Right renal pelvis (tissue), 4 donors: ENCODE measurements around the gene EIF4A3. TPM values are rescaled to one million over a fixed set of nuclear protein-coding genes. Genes with fewer than 3 reads are reported as not detected.
A peak's percentile ranks its signal among the peaks of the same experiment; 100 is the strongest.

Source experiments
- DNase-seq, 4 donors: peaks; one replicate each; pipeline ENCODE4 v3.0.0-alpha.2; 2013; ENCODE audit warnings: low read depth in 4 of 4, low spot score in 3 of 4, missing footprints in 1 of 4
- polyA plus RNA-seq, 4 donors: library from polyadenylated mRNA; unstranded; fragments of 120-200 nt; gene quantifications; one replicate each; pipeline ENCODE4 v1.2.1, GENCODE V29; 2013; ENCODE audit not compliant: insufficient read length in 4 of 4

The EIF4A3 gene
- 100 to 1,000 TPM; 115 to 121 (median 117) TPM for polyA plus RNA-seq

DNA sequence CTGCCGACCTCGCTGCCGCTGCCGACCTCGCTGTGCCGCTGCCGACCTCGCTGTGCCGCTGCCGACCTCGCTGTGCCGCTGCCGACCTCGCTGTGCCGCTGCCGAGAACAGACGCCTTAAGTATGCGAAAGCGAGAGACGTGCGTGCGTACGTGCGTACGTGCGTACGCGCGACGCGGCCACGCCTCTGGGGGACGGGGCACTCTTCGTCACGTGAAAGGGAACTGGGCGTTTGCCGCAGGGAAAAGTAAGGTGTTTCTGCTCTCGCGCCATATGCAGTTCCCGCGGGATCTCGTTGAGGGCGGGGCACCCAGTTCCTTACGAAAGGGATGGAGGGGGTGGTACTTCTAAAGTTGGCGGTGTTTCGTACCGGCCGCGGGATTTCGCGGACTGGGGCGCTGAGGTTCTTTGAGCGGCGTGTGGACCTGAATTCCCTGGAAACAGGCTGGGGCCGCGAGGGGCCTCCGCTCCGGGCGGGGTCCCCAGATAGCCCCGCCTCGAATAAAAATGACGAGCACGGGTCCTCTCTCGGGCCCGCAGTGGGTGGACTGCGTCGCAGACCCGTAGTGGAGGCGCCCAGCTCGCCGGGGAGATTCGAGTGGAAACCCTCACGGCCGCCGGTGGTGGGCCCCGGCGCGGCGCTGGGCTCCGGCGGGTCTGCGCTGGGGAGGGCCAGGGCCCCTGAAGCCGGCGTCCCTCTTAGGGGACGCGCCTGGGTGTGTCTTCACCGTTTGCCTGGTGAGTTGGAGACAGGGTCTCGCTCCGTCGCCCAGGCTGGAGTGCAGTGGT, at the start of gene EIF4A3:
EIF4A3 (minus strand) TSS at position 94 of the 788 bp plus-strand sequence. CDS start 167 bp downstream, outside the sequence.
- DNase-seq = peak; percentile 97 to 98 (median 98)

DNA sequence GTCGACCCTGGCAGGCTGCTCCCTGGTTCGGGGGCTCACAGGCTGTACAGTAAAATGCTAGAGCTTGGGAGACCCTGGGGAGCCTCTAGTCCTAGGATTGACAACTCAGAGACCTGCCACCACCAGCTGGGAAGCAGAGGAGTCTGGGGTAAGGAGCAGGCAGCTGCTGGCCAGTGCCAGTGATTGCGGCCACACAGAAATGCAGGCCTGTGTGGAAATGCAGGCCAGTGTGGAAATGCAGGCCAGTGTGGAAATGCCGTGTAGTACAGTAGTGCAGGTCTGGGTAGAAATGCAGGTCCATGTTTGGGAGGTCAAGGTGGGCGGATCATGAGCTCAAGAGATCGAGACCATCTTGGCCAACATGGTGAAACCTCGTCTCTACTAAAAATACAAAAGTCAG, 49.7 kb upstream of the EIF4A3 start:
- no peak for DNase-seq

DNA sequence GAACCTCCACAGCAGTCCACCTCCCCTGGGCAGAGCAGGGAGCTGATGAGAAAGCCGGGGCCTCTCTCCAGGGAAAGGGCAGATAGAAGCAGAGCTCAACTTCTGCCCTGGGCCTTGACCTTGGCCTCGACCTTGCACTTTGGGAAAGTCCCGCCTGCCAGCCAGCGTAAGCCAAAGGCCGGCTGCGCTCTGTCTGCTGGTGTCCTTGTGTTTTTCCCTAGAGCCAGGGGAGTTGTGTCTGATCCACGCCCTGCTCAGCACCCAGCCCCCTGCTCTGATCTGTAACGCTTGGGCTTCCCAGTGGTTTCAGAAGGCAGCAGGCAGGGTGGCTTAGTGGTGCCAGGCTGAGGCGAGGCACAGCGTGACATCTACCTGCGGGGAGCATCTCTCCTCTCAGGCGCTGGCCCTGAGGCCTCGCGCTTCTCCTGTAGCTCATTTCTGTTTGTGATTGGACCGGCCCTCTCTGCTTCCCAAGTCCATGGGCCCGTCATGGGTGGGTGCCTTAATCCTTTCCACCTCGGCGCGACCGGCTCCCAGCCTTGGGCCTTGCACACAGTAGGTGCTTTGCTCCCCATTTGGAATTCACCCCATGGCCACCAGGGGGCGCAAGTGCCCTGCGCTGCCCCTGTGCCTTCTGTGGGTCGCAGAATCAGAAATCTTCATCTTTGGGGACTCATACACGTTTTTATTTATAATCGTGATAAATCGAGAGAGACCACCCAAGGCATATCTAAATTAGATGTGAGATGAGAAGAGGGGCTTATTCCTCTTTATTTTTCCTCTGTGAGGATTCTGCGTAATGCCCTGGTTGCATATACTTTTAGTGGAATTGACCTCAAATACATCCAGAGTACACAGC, 49.0 kb upstream of the EIF4A3 start:
- no peak for DNase-seq

DNA sequence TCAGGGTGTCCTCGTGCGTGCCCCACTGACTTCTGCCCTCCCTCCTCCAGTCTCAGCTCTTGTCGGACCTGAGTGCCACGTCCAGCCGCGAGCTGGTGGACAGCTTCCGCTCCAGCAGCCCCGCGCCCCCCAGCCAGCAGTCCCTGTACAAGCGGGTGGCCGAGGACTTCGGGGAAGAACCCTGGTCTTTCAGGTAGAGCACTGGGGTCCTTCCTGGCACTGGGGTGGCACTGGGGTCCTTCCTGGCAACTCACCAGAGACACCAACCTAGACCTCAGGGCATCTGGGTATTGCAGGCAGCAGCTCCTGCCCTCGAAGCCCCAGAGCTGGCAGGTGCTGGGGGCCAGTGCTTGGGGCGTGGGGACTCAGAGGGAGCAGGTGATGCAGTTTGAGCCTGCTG, 48.2 kb upstream of the EIF4A3 start:
- no peak for DNase-seq

DNA sequence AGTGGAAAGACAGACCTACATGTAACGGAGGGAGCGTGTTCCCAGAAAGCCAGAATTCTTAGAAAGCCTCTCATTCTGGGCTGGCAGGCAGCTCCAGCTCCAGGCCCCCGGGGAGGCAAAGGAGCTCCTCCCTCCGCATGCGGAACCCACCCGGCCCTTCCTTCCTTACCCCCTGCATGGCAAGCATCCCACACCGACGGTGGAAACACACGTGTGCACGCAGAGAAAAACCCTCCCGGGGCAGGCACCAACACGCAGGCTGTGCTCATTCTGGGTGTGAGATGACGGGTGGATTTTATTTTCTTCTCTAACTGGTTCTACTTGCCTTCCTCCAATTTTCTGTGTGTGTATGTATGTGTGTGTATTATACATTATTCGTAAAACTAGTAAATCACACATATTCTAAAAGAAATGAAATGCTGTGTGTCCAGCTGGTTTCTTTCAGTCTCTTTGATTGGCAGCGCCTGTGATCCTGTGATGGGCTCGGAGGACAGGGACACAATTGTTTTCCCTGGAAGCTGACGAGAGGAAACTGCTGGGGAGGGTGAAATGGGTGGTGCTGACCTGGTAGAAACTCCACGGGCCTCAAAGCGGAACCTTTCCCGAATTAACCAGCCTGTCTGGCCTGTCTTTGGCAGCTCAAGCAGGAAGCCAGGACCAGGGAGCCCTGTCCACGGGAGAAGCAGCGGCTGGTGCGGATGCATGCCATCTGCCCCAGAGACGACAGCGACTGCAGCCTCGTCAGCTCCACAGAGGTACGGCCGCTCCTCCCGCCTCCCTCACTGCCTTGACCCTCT, 45.1 kb upstream of the EIF4A3 start:
- no peak for DNase-seq

DNA sequence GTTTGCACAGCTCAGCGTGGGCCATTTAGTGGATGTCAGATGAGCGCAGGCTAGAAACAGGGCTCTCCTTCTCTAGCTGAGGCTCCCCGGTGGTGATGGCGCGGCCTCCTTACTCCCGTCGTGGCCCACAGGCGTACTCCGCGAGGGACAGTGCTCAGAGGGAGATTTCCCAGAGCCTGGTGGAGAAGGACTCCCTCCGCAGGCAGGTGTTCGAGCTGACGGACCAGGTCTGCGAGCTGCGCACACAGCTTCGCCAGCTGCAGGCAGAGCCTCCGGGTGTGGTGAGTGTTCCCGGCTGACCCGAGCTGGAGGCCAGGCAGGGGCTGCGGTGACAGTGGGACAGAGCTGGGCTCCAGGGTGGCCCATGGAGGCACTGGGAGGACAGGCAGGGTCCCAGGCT, 44.3 kb upstream of the EIF4A3 start:
- DNase-seq = no peak

DNA sequence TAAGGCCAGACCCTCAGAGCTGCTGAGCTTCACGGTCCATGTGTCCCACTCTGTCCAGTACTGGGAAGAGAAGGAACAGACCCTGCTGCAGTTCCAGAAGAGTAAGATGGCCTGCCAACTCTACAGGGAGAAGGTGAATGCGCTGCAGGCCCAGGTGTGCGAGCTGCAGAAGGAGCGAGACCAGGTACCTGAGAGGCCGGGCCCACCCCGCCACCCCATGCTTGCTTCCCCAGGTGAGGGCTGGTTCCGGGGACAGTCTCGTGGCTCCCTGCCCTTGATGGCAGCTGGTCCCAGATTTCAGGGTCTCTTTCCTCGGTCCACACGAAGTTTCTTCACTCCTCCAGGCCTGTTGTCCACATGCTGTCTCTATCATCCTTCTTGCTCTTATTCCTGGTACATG, 43.8 kb upstream of the EIF4A3 start:
- DNase-seq = no peak

DNA sequence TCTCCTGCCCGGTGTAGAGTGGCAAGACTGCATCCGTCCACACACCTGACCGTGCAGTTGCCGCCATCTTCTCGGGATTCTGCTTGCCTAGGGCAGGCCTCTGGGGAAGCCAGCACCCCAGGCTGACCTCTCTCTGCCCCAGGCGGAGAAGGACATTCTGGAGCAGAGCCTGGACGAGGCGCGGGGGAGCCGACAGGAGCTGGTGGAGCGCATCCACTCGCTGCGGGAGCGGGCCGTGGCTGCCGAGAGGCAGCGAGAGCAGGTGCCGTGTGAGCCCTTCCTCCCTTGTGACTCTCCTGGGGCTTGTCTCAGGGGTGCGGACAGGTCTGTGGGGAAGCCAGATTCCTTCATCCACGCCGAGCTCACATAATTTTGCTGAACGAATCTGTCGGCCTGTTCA, 42.7 kb upstream of the EIF4A3 start:
- DNase-seq = no peak

DNA sequence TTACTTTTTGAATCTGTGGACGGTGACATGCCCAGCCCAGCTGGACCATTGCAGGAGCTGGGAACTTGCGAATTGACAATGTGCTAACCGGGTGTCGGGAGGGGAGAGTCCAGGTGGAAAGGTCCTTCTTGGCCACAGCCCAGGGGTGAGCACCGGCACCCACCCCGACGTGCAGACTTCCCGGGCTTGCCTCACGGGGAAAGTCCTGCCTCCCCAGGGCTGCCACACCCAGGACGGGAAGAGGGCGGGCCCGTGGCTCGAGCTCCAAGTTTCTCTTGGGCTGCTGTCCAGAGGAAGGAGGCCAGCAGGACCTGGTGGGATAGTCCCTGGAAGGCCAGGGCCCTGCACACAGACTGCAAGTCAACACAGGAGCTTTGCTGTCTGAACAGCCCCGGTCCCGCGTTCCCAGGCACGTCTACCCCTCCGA, 40.6 kb upstream of the EIF4A3 start:
- no peak for DNase-seq

DNA sequence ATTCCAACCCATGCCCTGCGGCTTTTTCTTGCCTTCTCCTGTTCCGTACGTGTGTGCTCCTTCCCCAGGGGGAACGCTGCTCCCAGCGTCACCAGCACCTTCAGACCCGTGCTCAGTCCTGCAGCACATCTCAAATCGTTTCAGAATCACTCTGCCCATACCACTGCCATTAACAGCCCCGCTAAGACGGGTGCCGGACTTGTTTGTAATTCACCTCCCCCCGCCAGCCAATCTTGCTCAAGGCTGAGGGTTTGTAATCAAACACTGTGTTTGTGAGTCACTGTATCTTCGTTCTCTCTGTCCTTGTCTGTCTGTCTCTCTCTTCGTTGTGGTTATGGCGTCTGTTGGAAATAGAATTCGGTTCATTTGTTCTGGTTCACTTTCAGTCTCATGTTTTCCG, 40.2 kb upstream of the EIF4A3 start:
- DNase-seq = no peak

DNA sequence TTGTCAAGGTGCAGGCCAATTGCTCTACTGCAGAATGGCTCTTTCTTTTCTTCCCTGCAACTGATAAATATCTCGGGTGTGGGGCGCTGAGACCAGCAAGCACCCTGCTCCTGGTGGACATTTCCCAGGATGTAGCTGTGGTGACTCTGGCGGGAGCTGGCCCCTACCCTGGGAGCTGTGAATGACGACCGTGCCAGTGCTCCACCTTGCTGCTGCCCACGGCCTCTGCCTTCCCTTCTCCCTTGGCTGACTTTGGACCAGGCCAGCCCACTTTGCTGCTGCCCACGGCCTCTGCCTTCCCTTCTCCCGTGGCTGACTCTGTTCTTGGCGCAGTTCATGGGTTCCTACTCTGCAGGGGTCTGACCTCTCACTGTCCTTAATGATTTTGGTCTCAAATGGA, 39.0 kb upstream of the EIF4A3 start:
- DNase-seq = no peak

DNA sequence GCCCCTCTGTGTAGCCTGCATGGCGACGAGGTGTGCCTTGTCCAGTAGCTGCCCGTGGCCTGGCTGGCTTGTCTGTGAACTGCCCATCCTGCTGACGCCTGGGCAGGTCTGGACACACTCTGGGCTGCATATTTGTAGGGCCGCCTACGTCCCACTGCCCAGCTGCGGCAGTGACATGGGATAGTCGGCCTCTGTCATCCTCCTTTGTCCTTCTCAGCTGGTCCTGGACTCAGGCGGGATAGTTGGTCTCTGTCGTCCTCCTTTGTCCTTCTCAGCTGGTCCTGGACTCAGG, 37.4 kb upstream of the EIF4A3 start:
- DNase-seq = no peak

DNA sequence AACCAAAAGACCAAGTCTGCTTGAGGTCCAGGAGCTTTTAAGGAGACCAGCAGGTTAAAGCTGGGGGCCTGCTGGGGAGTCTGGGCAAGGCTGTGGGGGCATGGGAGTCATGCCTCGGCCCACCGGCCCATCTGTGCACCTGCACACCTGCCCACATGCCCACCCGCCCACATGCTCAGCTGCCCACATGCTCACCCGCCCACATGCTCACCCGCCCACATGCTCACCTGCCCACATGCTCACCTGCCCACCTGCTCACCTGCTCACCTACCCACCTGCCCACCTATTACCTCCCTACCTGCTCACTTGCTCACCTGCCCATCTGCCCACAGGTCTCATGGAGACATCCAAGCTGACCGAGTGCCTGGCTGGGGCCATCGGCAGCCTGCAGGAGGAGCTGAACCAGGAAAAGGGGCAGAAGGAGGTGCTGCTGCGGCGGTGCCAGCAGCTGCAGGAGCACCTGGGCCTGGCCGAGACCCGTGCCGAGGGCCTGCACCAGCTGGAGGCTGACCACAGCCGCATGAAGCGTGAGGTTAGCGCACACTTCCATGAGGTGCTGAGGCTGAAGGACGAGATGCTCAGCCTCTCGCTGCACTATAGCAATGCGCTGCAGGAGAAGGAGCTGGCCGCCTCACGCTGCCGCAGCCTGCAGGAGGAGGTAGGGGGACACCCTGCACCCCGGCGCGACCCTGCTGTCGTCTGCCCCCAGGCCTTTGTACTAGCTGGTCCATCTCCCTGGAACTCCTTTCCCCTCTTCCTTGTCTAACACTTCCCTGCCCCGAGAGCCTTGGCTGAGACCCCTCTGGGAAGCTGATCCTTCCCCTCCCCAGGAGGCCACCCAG, 36.9 kb upstream of the EIF4A3 start:
- no peak for DNase-seq

DNA sequence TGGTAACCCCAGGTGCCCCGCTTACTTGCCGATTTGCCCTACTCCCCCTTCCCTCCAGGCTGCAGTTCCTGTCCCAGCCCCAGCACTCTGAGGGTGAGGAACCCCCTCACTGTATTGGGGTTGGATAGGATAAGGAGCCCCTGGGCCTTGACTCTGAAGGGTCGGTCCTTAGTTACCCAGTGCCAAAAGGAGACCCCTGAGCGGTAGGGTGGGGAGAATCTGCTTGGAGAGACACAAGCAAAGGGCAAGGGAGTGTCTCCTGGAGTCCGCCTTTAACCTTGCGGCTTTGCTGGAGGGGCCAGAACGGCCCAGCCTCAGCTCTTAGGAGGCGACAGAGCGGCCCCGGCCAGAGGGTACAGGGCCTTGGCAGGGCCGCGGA, 35.9 kb upstream of the EIF4A3 start:
- DNase-seq = no peak

DNA sequence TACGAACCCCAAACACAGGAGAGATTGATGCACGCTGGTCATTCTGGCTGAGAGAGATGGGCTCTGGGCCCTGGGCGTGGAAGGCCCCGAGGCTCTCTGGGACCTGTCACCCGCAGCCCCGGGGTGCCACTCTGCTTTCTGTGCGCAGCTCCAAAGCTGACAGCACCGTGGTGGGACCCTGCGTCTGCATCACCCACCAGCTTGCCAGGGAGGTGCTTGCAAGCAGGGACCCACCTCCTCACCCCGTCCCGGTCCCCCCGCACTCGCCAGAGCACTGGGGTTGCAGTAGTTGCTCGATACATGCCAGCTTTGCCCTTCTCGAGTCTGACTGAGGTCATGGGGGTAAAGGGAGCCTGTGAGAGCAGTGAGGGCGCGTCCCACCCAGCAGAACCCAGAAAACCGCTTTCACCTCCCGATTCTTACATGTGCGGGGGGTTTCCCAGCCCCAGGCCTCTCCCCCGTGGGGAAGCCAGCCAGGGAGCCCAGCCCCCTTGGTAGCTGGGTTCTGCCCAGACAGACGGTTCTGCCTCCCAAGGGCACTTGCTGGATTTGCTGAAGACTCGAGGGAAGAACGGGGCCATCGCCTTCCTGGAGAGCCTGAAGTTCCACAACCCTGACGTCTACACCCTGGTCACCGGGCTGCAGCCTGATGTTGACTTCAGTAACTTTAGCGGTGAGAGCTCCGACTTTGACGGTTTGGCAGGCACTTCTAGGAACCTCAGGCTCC, 35.4 kb upstream of the EIF4A3 start:
- DNase-seq = no peak

DNA sequence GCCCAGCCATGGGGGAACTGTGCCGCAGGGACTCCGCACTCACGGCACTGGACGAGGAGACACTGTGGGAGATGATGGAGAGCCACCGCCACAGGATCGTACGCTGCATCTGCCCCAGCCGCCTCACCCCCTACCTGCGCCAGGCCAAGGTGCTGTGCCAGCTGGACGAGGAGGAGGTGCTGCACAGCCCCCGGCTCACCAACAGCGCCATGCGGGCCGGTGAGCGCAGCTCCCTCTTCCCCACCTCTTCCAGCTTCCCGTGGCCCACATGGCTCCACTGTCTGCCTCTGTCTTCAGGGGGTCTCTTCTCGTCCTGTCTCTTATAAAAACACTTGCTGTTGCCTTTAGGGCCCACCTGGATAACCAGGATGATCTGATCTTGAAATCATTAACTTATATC, 34.5 kb upstream of the EIF4A3 start:
- DNase-seq = no peak

DNA sequence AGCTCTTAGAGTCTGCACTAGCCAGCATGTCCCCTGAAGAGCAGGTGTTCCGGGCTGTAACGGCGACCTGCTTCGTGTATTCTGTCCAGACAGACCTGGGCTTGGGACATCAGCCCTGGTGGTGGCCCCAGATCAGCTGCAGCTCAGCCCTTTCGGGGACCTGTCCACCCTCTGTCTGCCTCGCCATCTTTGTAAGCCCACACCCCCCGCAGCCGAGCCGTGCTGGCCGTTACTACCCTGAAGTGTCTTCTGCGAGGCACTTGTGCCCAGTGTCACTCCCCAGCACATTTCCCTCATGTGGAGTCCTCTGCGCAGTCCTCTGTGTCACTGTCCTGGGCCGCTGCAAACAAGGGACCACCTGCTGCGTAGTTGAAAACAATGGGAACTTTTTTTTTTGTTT, 33.3 kb upstream of the EIF4A3 start:
- no peak for DNase-seq

DNA sequence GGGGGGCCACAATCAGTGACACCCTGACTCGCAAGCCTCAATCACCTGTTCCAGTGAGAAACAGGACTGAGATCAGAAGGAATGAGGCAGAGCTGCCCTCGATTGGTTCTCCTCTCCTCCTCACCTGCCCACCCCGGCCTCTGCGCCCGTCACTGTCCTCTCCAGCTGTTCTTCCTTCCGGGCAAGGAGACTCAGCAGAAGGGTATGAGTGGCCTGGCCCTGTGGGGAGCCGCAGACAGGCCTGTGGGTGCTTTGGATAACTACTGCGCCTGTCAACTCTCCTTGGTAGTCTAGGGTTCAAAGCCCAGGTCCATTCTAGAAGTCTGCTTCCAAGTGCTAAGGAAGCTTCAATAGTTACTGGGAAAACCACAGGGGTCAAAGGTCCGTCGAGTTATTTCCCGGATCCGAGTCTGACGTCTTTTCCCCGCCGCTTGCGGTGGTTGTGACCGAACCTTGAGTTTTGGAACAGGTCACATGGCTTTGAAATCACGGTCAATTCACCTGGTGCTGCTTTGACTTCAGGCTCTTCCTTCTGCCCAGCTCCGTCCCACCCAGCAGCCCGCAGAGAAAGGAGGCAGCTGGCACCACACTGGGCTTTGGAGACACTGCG, 31.2 kb upstream of the EIF4A3 start:
- no peak for DNase-seq

DNA sequence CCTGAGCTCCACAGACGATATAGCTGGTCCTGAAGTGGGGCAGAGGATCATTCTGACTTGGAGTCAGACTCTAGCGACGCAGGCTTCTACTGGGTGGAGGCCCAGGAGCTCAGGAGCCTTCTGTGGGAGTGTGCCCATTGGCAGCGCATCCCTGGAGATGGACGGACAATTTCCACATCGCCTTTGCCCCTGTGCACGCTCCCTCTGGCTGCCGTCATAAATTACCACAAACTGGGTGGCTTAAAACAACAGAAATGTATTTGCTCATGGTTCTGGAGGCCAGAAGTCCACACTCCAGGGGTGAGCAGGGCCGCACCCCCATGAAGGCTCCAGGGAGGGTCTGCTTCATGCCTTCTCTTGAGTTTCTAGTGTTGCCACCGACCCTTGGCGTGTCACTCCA, 29.8 kb upstream of the EIF4A3 start:
- no peak for DNase-seq
